ENCODE results near the gene TAS2R7. TPM values are rescaled to one million over a fixed set of nuclear protein-coding genes. Genes with fewer than 3 reads are reported as not detected.

TAS2R7 gene, protein sequence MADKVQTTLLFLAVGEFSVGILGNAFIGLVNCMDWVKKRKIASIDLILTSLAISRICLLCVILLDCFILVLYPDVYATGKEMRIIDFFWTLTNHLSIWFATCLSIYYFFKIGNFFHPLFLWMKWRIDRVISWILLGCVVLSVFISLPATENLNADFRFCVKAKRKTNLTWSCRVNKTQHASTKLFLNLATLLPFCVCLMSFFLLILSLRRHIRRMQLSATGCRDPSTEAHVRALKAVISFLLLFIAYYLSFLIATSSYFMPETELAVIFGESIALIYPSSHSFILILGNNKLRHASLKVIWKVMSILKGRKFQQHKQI
- not detected for total RNA-seq
- long read RNA-seq: 0 reads

DNA sequence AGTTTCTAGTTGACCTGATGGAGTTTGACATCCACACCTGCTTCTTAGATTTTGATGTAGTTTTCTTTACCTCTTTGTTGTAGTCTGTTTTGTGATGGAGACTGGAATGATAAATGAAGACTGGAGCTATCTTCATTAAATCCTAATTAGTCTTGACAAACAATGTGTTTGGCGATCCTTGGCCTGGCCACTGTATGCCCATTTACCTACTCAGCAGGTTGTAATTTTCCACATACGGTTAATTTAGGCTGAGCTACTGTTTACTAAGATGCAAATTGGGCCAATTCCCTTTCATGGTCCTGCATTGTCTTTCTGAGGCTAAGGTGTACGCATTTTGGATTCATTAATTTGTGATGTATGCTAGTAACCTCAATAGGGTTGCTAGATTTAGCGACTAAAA lies at the start of gene TAS2R7:
TSS of gene TAS2R7 (minus strand) at position 41 of the 400 bp plus-strand sequence. CDS start 57 bp downstream, outside the sequence.
- Histone ChIP-seq H3K4me1 (no peaks in the 10 kb centered on the region), H3K27me3 (ENCODE audit: low read depth) (peaks cover 4% of the 10 kb centered on the region), H3K36me3 (no peaks in the 10 kb centered on the region), H3K27ac (replicated peaks) (no peak within 1 kb of the TSS), H3K4me3 (no peak within 1 kb of the TSS), H3K9me3 (replicated peaks) (no peaks in the 10 kb centered on the region)
- DNase-seq: no peak
- intact Hi-C loops (cut with micrococcal nuclease): no loop called here
- TF ChIP-seq, protein P1, sequence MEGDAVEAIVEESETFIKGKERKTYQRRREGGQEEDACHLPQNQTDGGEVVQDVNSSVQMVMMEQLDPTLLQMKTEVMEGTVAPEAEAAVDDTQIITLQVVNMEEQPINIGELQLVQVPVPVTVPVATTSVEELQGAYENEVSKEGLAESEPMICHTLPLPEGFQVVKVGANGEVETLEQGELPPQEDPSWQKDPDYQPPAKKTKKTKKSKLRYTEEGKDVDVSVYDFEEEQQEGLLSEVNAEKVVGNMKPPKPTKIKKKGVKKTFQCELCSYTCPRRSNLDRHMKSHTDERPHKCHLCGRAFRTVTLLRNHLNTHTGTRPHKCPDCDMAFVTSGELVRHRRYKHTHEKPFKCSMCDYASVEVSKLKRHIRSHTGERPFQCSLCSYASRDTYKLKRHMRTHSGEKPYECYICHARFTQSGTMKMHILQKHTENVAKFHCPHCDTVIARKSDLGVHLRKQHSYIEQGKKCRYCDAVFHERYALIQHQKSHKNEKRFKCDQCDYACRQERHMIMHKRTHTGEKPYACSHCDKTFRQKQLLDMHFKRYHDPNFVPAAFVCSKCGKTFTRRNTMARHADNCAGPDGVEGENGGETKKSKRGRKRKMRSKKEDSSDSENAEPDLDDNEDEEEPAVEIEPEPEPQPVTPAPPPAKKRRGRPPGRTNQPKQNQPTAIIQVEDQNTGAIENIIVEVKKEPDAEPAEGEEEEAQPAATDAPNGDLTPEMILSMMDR (IDR thresholded peaks at IDR 0.05; ENCODE audit: borderline replicate concordance): no peak

DNA sequence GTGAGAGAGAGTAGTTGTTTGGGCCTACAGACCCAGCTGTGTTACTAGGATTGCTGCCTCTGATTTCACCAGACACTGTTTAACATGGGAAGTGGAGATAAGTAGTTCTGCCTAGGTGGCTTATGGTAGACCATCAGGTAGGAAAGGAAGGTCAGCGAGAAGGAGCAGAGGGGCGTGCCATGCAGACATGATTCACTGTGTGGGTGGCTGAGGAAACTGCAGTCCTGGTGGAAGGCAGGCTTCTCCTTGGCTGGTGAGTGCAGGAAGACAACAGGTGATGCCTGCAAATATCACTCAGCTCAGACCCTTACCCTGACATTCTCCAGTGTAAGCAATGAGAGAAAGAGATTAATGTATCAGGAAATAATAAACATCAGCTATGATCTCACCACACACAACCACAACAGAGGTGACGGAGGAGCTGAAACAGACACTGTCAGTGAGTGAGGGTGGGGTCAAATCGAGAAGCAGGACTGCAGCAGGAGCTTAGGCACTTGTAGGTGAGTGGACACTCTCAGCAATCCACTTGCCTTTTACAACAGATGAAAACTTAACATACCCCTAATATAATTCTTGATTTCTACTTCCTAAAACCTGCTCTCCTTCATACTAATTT lies 48.9 kb upstream of the TAS2R7 start:
- H3K36me3 ChIP-seq: peaks cover 9% of the 10 kb centered on the region
- H3K27me3 ChIP-seq (ENCODE audit: low read depth): no peaks in the 10 kb centered on the region
- TF ChIP-seq, protein P1 (IDR thresholded peaks at IDR 0.05; ENCODE audit: borderline replicate concordance): no peak
- intact Hi-C loops (cut with micrococcal nuclease): no loop called here
- no peak for DNase-seq
- no peak overlapping the region for H3K27ac ChIP-seq (replicated peaks)
- peaks cover 7% of the 10 kb centered on the region for H3K9me3 ChIP-seq (replicated peaks)
- no peak overlapping the region for H3K4me3 ChIP-seq
- peaks cover 10% of the 10 kb centered on the region for H3K4me1 ChIP-seq

DNA sequence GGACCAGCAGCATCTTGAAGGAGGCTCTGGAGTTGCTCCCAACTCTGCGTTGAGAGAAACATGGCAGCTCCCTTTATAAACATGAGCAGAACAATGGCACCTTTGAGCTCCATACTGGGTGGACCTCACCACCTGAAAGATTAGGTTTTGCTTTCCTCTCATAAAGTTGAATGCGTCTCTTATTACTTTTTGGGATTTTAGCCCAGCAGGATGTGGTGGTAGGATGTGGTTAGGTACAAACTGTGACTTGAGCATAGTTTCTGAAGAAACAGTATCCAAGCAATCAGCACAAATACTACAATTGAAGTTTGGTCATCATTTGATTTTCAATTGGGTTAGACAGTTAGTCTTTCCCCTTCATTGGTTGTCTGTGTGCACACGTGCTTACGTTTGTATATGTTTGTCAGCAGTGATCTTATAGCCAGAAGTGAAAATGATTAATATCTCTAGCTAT lies 47.0 kb upstream of the TAS2R7 start, which contains the start of gene PRR4:
TSS of gene PRR4 (minus strand) at position 51 of the 454 bp plus-strand sequence. CDS start at position 13, 38 bp downstream.
- Histone ChIP-seq H3K4me3 (no peak within 1 kb of the TSS), H3K36me3 (peaks cover 6% of the 10 kb centered on the region), H3K4me1 (peaks cover 10% of the 10 kb centered on the region), H3K27ac (replicated peaks) (no peak within 1 kb of the TSS), H3K9me3 (replicated peaks) (no peaks in the 10 kb centered on the region), H3K27me3 (ENCODE audit: low read depth) (no peaks in the 10 kb centered on the region)
- TF ChIP-seq, protein P1 (IDR thresholded peaks at IDR 0.05; ENCODE audit: borderline replicate concordance): no peak
- intact Hi-C loops (cut with micrococcal nuclease): no loop called here
- no peak for DNase-seq

DNA sequence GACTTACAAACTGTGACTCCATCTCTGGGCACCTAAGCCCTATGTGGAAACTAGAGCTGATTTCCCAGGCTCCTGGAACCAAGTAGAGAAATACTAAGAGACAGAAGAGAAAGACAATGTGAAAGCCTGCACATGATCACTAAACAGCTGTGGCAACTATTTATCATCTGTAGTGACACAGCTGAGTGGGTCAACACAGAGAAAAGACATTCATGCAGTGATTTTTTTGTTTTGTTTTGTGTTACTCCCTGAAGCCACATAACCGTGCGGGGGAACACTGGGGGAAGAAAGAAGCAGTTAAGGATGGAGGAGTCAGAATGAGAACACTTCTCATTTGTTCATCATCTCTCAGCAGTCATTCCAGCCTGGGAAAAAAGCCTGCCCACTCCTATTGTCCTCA lies 45.3 kb upstream of the TAS2R7 start:
- Histone ChIP-seq H3K36me3 (peaks cover 9% of the 10 kb centered on the region), H3K9me3 (replicated peaks) (no peaks in the 10 kb centered on the region), H3K27me3 (ENCODE audit: low read depth) (no peaks in the 10 kb centered on the region), H3K4me3 (no peak overlapping the region), H3K27ac (replicated peaks) (no peak overlapping the region), H3K4me1 (peaks cover 10% of the 10 kb centered on the region)
- intact Hi-C loops (cut with micrococcal nuclease): no loop called here
- DNase-seq: no peak
- TF ChIP-seq, protein P1 (IDR thresholded peaks at IDR 0.05; ENCODE audit: borderline replicate concordance): no peak

DNA sequence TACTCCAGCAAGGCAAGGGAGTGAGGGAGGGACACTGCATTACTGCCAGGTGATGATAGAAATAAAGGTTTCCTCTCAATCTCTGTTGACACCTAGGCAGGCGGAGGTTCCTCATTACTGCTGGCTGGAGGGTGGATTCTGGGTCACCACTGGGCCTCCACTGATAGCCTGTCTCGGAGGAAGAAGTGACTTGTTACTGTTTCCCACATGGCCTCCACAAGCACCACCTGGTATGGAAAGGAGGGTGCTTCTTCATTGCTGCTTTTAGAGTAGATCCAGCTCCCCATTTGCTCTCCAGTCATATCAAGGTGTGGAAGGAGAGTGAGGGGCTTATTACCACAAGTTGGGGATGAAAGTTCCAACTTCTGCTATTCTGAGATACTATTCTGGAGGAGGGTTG lies 40.4 kb upstream of the TAS2R7 start:
- TF ChIP-seq, protein P1 (IDR thresholded peaks at IDR 0.05; ENCODE audit: borderline replicate concordance): no peak
- Histone ChIP-seq H3K27ac (replicated peaks) (no peak overlapping the region), H3K36me3 (peaks cover 9% of the 10 kb centered on the region), H3K9me3 (replicated peaks) (no peaks in the 10 kb centered on the region), H3K4me3 (no peak overlapping the region), H3K4me1 (no peaks in the 10 kb centered on the region), H3K27me3 (ENCODE audit: low read depth) (no peaks in the 10 kb centered on the region)
- intact Hi-C loops (cut with micrococcal nuclease): no loop called here
- DNase-seq: no peak
